Activated T-cell treated with anti-CD3 and anti-CD28 coated beads for 24 hours (primary cell): Measurements from ENCODE around the gene PAFAH1B2.
"Not testable (repeated sequence)": the region's sequence is repeated elsewhere in the genome, so short reads cannot be mapped to it uniquely, and the experiment has no call there.

Source experiments
- DNase-seq: peaks from one replicate; pipeline ENCODE4 v3.0.0-alpha.2; 2020; ENCODE audit warnings: low read depth

PAFAH1B2 gene

DNA sequence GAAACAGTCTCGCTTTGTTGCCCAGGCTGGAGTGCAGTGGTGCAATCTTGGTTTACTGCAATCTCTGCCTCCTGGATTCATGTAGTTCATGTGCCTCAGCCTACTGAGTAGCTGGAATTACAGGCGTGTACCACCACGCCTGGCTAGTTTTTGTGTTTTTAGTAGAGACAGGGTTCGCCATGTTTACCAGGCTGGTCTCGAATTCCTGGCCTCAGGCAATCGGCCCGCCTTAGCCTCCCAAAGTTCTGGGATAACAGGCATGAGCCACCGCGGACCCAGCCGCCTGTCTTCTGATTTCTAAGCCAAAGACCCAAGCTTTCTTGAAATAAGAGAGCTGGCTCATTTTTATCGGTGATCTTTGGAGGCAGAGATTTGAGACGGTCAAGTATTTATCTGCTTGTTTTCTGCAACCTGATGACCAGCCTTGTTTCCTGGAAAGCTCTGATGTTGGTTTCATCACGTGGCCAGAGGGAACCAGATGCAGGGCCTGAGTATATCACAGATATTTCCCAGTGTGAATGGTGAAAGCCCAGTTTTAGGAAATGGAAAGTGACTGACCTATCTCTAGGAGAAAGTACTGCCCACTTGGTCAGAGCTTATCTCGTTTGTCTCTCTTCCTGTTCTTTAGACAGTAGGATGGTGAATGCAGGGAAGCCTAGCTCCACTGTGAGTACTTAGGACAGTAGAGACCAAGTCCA, 28.8 kb downstream of the PAFAH1B2 start:
- no peak for DNase-seq

DNA sequence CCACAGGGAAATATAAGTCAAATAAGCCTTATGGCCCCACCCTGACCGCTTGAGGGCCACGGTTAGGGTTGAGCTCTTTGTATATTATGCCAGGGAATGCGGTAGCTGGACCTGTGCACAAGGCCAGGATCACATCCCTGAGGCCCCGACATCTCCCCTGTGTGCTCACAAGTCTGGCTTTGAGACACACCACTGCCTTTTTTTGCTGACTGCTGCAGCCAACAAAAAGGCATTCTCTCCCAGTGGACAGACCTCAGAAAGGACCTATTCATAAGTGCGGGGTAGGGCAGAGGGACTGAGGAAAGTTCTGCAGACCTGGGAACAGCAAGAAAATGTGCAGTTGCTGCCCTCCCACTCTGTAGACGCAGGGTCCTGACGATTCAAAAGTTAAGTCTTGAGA, 31.0 kb downstream of the PAFAH1B2 start:
- DNase-seq = no peak

DNA sequence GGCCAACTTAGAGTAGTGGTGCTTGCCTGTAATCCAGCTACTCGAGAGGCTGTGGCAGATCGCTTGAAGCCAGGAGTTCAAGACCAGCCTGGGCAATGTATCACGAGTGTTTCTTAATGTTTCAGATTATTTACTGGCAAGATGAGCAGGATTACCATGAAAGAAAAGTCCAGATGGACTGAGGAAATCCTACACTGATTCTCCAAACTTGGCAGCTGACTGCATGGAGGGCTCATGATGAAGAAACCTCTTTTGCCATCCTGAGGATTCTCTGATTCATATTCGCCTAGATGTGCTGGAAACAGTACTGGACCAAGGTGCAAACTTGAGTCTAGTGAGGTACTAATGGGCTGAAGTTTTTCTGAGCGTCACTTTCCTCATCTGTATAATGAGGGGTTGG, 31.7 kb downstream of the PAFAH1B2 start:
- DNase-seq = no peak

DNA sequence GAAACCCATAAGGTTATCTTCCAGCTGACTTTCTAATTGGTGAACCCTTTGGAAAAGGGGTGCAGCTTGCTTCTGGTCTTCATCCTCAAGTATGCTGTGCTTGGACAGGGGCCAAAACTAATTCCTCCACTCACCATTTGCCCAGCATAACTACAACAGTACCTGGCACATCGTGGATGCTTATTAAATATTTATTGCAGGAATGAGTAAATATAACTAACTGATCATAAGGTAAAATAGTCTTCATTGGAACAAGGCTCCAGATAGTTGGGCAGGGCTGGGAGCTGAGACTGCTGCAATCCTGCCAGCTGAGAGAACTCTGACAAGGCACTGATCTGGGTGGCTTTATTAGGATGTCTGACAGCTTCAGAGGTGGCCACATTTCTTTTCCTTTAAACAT, 32.1 kb downstream of the PAFAH1B2 start:
- no peak for DNase-seq

DNA sequence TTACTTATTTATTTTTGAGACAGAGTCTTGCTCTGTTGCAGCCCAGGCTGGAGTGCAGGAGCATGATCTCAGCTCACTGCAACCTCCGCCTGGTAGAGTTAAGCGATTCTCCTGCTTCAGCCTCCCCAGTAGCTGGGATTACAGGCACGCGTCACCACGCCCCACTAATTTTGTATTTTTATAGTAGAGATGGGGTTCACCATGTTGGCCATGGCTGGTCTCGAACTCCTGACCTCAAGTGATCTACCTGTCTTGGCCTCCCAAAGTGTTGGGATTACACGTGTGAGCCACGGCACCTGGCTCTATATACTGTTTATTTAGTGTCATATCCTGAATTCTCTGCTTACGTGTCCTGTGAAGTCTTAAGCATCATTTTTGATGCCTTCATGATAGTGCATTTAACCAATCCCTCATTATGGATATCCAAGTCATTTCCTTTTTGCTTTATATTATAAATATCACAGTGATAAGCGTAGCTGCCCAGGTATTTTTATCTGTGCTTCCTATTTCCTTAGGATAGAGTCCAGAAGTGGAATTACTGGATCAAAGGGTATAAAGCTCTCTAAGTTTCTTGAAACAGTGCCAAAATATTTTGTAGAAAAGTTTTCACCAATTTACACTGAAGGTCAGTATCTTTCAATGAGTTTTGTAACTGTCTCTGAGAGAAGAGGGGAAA, 33.6 kb downstream of the PAFAH1B2 start:
- no peak for DNase-seq

DNA sequence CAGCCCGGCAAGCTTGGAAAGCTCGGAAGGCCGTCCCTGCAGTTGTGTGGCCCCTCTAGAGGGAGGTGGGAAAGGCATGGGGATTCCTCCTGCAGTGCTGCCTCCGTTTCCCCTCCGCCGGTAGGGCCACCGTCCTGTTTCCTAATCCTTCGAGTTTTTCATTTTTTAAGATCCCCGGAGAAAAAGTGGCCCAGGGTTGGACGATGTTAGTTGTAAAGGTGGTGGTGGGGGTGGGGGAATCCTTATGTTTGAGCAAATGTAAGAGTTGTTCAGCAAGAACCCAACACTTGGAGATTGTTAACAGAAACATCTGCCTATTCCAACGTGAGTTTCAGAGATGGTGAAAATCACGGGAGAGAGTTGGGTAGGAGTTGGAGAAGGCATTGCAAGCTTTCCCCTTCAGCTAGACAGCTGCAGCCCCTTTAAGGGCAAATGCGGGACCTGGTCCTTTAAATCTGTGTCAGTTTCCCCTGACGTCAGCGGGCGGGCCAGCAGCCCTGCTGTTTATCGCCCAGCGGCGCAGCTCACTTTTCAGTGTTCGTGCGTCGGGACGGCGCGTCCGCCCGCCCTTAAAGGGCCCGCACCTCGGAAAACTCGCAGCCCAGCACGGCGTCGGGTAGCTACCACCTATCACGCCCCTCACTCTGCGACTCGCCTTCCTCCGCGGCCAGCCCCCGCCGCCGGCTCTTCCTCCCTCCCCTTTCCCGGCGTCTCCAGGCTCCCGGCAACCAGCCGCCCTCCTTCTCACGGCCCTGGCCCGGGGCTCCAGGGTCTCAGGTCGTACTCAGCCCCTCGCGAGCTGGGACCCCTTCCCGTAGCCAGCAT, 34.3 kb downstream of the PAFAH1B2 start, which contains the start of gene SIDT2:
Gene SIDT2 (plus strand): TSS at position 534 of the 825 bp plus-strand sequence. CDS start 521 bp downstream, outside the sequence.
- DNase-seq = peak; percentile 84

DNA sequence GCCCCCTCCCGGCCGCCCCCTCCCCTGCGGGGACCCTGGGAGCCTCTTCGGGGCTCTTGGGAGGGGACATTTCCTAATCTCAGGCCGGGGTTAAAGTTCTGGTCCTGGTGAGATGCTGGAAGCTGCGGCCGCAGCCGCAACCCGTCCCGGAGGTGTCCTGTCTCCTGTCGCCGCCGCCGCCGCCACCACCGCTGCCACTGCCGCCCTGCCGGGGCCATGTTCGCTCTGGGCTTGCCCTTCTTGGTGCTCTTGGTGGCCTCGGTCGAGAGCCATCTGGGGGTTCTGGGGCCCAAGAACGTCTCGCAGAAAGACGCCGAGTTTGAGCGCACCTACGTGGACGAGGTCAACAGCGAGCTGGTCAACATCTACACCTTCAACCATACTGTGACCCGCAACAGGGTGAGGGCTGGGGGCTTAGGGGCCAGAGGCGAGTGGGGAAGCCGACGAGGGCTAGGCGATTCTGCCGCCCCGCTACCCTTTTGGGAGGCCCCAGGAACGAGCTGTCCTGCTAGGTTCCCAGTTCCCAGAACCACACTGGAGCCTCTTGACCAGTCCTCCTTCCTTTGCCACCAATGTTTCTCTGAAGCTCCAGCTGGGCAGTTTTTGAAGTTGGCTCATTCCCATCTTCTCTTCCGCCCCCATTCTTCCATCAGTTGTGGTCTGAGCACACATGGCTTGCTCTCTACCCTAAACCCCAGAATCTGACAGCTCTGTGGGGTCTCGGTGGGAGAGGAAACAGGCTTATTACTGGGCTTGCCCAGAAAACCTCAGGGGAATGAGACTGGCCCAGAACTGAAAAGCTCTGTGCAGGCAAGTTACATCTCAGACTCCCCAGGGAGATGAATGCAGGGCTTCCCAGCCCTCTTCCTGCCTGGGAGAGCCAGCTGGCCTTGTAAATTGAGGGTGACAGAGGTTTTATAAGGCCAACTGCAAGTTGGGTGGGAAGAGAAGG, 35.2 kb downstream of the PAFAH1B2 start:
- DNase-seq = no peak

DNA sequence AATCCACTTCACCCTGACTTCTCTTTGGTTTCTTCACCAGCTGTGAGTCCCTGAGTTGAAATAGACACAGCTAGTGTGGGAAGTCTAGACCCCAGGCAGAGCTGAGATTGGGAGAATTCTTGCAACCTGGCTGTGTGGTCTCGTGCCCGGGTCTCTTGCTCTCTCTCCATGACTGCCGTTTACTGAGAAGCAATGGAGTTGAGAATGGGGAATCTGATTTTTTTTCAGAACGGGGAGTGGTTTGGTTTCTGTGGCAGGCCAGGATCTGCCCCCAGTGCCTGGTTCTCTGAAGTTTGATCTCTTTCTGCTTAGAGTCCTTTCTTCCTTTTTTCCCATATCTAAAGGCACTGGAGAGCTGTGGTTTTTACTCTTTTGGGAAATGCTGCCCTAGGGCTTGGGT, 35.9 kb downstream of the PAFAH1B2 start:
- DNase-seq = no peak

DNA sequence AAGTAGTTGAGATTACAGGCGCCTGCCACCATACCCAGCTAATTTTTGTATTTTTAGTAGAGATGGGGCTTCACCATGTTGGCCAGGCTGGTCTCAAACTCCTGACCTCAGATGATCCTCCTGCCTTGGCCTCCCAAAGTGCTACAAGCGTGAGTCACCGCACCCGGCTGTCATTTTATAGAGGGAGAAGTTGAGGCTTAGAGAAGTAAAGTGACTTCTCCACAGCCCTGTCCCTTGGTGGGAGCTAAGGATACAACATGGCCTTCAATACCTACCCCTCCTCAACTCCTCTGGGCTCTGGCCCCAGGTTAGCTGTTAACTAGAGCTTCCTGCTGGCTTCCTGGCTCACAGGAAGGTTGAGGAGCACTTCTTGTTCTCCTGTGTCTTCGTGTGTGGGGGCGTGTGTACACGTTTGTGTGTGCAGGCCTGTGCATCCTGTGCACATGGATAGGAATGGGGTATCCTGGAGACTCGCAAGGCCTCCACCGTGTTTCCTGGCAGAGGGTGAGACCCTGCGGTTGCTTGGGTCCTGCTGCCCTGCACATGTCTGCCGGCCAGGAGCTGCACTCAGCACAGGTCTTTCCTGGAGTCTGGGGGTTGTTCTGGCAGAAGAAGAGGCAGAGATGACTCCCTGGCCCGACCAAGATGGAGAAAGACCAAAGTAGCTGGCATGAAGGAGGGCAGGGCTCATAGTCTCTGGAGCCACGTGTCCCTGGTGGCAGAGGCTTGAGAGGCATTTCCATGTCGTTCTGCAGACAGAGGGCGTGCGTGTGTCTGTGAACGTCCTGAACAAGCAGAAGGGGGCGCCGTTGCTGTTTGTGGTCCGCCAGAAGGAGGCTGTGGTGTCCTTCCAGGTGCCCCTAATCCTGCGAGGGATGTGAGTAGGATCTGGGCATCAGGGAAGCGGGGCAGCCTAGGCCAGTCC, 36.8 kb downstream of the PAFAH1B2 start:
- DNase-seq = peak; percentile 40

DNA sequence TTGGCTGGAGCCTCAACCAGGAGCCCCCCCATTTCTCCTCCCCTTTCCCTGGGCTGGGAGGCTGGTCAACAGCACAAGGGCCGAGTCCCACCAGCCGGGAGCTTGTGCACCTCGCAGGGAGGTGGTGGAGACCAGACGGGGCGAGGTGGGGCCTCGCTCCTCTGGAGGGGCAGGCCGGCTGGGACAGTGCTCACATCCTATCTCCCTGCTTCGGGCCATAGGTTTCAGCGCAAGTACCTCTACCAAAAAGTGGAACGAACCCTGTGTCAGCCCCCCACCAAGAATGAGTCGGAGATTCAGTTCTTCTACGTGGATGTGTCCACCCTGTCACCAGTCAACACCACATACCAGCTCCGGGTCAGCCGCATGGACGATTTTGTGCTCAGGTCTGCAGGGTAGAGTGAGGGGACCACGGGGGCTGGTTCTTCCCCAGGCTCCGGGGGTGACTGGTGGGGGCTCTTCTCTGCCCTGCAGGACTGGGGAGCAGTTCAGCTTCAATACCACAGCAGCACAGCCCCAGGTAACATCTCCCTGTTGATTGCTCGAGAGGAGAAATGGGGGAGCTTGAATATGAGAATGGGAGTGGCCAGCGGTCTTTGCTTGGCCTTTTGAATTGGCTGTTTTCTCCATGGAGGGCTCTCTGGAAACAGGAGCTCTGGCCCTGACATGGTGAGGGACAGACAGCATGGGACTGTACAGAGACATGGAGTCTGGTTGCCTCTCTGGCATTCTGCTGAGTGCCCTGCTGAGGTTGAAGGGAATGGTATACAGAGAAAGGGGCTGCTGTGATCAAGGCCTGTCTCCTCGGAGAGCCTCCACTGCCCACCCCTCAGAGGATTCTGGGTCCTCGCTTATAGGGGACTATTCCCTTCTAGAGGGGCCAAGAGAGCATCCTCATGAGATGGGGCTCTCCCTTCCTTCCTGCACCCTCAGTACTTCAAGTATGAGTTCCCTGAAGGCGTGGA, 37.8 kb downstream of the PAFAH1B2 start:
- no peak for DNase-seq

DNA sequence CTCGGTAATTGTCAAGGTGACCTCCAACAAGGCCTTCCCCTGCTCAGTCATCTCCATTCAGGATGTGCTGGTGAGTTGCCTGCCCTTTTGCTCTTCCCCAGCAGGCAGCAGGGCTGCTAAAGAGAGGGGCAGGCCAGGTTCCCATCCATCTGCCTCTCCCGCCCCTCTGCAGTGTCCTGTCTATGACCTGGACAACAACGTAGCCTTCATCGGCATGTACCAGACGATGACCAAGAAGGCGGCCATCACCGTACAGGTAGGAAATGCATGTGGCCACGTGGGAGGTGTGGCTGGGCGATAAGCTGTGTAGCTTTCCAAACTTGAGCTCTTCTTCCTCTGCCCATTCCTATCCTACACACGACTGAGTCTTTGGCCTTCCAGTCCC, 38.5 kb downstream of the PAFAH1B2 start:
- no peak for DNase-seq

DNA sequence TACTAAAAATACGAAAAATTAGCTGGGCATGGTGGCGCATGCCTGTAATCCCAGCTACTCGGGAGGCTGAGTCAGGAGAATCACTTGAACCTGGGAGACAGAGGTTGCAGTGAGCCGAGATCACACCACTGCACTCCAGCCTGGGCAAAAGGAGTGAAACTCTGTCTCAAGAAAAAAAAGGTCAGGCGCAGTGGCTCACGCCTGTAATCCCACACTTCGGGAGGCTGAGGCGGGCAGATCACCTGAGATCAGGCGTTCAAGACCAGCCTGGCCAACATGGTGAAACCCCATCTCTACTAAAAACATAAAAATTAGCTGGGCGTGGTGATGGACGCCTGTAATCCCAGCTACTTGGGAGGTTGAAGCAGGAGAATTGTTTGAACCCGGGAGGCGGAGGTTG, 39.1 kb downstream of the PAFAH1B2 start:
- not testable (repeated sequence) for DNase-seq

DNA sequence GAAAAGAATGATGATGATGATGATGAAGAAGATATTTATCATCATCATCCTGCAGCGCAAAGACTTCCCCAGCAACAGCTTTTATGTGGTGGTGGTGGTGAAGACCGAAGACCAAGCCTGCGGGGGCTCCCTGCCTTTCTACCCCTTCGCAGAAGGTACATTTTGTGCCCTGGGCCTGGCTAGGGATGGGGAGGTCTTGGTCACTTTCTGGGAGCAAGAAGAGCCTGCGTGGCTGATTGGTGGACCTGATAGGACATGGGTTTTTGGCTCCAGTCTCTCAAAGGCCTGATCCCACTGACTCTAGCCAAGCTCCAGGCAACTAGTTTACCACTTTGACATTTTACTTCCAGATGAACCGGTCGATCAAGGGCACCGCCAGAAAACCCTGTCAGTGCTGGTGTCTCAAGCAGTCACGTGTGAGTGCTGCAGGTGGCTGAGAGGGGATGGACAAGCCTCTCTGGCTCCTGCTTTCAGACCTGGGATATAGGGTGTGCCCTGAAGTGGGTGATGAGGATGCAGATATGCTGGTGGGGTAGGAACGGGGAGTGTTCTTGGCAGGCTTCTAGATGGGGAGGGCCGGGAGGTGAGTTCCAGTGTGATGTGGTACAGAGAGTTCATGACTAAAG, 39.8 kb downstream of the PAFAH1B2 start:
- DNase-seq = no peak

DNA sequence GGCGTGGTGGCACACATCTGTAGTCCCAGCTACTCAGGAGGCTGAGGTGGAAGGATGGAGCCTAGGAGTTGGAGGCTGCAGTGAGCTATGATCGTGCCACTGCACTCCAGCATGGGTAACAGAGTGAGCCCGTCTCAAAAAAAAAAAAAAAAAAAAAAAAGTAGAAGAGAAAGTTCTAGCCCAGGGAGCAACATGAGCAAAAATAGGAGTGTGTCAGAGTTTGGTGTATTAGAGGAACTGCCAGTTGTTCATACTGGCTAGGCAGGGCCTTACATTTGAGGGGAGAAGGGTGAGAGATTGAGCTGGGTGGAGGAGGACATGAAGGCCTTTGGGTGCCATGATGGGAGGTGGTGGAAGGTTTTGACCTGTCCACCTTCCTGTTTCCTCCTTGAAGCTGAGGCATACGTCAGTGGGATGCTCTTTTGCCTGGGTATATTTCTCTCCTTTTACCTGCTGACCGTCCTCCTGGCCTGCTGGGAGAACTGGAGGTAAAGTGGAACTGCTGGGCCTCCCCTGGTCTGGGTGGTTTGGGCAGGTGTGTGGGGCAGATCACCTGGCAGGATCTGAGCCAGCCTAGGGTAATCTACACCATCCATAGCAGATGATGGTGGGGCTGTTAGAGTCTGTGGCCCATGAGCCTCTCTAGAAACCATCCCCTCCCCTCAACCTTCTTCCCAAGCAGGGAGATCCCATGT, 41.8 kb downstream of the PAFAH1B2 start:
- DNase-seq = no peak

DNA sequence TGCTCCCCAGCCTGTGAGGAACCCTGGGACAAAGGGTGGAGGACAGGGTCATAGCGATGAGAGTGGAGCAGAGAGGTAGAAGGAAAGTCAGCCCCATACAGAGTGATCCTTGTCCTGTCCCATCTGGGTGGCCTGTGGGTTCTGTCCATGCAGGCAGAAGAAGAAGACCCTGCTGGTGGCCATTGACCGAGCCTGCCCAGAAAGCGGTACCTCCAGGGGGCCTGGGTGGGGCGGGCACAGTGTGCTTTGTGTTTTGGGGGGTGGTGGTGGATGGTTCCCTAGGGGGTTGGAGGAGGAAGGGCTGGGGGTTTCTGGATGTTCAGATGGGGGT, 42.3 kb downstream of the PAFAH1B2 start:
- no peak for DNase-seq

DNA sequence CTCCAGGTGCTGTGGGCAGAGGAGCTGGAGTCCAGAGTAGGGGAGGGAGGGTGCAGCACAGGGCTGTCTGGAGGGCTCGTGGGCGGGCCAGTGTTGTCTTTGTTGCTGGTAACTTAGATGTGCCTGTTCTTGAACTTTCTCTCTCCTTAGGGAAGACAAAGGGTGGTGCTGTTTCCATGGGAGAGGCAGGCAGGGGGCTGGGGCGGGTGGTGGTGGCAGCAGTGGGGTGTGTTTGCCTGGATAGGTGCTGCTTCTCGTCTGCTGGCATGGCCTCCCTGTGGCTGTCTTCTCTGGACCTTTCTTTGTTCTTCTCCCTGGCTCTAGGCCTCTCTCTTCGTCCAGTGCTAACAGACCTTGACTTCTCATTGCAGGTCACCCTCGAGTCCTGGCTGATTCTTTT, 42.9 kb downstream of the PAFAH1B2 start:
- no peak for DNase-seq

DNA sequence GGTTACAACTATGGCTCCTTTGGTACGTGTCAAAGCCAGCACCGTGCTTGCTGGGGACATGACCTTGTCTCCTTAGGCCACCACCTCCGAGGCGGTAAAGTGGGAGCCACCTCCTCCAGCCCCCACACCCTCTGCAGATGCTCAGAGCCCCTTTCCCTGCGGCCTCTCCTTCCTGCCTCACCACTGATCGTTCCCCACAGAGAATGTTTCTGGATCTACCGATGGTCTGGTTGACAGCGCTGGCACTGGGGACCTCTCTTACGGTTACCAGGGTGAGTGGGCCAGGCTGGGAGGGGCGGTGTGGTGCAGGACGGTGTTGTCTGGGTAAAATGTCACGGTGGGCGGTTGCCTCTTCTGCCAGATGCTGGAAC, 43.3 kb downstream of the PAFAH1B2 start:
- DNase-seq = no peak

DNA sequence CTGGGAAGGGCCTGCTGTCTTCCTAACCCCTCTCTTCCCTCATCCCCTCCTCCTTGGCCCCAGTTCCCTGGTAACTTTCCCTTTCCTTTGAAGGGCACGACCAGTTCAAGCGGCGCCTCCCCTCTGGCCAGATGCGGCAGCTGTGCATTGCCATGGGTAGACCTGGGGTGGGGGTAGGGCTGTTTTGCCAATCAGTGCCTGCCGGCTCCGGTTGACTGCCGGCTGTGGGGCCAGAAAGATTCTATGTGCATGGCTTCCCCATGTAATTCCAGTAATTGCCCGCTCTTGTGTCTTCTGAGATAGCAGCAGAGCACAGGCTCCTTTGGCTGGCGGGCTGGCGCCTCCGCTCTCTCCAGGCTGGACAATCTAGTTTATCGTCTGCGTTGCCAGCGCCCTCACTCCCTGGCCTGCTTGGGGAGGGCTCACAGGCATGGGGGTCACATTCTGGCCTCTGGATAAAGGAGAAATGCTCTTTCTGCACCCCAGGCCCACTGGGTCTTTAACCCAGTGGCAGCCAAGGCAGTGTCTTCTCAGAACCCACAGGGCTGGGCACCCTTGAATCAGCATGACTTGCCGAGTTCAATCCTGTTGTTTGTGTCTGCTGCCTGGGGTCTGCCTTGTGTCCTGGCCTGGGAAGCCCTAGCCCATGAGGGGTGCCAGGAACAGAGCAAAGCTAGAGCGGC, 43.9 kb downstream of the PAFAH1B2 start:
- DNase-seq = no peak
